LNCaP clone FGC (cell line): Measurements from ENCODE around the gene GORASP2.

Experiments
- DNase-seq: peaks from one replicate; pipeline ENCODE4 v3.0.0-alpha.2; 2011; ENCODE audit warnings: low read depth
- H3K4me3 ChIP-seq: 2 replicates; pipeline ENCODE4 v1.5.1; 2011; ENCODE audit warnings: mild to moderate bottlenecking, low read depth, low read length, control low read depth
- TF ChIP-seq, protein P1 (sequence below): IDR thresholded peaks from 2 replicates; pipeline ENCODE4 v1.5.1; 2012; ENCODE audit warnings: mild to moderate bottlenecking; ENCODE audit not compliant: control insufficient read depth, insufficient read depth; ENCODE audit errors: extremely low read depth

The GORASP2 gene

DNA sequence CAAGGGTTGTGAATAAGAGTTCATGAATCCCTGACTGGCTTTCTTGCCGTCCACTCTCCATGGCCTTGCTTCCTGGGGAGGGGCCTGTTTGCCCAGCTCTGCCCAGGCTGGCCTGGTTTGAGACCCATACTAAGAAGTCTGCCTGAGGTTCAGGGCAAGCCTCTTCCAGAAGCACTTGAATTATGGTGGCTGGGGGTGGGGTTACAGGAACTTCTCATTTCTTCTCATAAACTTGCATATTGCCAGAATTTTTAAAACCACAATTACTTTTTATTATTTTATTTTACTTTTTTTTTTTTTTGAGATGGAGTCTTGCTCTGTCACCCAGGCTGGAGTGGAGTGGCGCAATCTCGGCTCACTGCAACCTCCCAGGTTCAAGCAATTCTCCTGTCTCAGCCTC, 42.0 kb downstream of the GORASP2 start:
- TF ChIP-seq, protein P1, sequence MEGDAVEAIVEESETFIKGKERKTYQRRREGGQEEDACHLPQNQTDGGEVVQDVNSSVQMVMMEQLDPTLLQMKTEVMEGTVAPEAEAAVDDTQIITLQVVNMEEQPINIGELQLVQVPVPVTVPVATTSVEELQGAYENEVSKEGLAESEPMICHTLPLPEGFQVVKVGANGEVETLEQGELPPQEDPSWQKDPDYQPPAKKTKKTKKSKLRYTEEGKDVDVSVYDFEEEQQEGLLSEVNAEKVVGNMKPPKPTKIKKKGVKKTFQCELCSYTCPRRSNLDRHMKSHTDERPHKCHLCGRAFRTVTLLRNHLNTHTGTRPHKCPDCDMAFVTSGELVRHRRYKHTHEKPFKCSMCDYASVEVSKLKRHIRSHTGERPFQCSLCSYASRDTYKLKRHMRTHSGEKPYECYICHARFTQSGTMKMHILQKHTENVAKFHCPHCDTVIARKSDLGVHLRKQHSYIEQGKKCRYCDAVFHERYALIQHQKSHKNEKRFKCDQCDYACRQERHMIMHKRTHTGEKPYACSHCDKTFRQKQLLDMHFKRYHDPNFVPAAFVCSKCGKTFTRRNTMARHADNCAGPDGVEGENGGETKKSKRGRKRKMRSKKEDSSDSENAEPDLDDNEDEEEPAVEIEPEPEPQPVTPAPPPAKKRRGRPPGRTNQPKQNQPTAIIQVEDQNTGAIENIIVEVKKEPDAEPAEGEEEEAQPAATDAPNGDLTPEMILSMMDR, result no peak
- no peak overlapping the region for H3K4me3 ChIP-seq
- no peak for DNase-seq

DNA sequence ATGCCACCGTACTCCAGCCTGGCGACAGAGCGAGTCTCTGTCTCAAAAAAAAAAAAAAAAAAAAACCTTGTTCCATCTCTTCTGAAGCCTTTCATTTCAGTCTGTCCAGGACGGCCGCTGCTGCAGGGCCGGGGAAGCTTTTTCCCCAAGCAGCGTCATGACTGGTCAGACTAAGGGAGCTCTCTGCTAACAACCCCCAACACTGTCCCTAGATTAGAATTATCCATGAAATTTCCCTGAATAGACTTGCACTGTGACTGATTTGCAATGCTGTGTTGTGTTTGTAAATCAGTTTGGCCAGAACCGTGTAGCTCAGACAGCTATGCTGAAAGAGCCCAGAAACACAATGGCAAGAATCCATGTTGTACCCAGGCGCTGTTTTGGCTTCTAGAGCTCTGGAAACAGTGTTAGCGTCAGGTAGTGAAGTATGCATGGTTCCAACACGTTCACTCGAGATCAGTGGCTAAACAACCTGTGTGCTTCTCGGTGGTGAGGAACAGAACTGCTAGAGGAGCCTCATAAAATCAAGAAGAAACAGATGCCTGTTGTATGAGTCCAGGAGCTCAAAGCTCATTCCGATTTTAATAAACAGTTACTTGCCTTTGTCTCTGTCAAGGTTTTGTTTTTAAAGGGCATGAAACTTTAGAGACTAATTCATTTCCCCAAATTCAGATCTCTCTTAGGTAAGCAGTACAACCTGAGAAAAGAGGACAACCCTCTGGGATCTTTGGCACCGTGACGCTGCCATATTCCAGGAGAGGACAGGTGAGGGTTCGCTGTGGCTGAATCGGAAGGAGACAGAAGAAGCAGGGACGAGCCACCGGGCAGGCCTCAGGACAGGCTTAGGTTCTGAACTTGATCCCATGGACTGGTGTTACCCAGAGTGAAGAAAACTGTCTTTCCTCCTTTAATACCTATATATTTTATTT, 43.5 kb downstream of the GORASP2 start:
- no peak overlapping the region for H3K4me3 ChIP-seq
- TF ChIP-seq, protein P1, result no peak
- DNase-seq, result no peak

DNA sequence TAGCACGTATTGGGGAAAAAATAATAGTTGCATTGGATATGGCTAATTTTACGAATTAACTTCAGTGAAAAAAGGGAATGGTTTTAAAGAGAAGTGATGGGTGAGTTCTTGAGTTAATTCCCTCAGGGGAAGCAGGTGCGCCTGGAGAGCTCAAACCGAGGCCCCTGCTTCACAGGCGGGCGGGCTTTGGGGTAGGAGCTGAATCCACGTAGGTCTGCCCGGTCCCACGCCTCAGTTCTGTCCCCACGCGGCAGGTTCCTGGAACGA, 44.1 kb downstream of the GORASP2 start:
- TF ChIP-seq, protein P1, result no peak
- no peak for DNase-seq
- H3K4me3 ChIP-seq, result no peak overlapping the region; the same call in 1 of the 2 replicates

DNA sequence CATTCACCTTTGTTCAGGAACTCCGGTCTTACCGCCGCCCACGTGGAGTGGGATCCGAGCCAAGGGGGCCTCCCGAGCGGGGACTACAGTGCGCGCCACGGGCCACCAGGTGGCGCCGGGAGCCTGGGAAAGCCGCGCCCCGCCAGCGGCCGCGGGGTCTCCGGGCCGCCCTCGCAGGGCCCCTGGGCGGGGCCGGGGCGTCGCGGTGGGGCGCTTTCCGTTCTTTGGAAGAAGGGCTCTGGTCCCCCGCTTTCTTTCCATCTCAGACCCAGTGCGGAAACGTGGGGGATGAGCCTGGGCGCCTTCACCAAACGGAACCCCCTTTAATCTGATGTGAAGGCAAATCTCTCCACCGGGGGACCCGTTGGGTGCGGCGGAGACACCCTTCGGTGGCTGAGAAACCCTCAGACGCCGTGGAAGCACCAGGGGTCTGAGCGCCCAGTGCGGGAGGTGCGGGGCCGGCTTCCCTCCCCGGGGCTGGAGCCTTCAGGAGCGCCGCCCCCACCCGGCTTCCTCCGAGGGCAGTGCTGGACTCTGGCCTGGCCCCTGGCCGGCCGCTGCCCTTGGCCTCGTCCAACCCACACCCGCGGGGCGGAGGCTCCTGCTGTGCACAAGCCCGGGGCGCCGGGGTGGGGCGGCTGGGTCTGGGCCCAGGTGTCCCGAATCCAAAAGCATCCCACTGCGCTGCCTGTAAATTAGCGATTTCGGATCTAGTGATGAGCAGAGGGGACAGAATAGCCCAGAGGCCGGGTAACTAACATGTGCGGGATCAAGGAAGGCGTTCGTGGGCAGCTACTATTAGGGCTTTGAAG, 44.6 kb downstream of the GORASP2 start:
- TF ChIP-seq, protein P1, result peak; percentile 74
- H3K4me3 ChIP-seq, result peak overlapping the region; percentile 37
- peak; percentile 58 for DNase-seq

DNA sequence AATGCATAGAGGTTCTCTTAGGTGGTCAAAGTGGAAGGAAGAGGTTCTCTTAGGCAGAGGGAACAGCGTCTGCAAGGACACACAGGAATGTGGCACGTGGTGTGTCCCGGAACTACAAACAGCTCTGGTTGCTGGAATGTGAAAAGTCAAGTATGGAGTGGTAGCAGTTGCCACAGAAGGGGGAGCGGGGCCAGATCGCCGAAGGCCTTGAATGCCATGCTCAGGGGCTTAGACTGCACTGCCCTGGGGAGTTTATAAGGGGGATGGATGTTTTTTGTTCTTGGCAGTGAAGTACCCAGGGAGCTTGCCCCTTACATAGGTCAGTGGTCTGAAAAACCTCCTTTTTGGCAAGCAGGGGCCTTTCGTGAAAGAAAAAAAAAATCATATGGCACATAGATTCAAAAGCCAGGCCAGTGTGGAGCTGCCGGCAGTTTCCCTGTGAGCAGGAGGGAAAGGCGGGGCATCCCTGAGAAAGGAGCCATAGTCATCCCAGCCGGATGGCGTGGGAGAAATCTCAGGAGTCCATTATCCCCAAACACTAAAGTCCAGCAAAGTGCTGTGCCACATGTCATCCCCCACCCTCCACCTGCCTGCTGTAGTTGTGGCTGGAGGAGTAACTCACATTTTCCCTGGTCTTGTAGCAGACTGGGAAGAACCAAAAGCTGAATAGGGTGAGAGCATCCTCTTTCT, 45.4 kb downstream of the GORASP2 start:
- TF ChIP-seq, protein P1, result no peak
- no peak overlapping the region for H3K4me3 ChIP-seq
- DNase-seq, result no peak

DNA sequence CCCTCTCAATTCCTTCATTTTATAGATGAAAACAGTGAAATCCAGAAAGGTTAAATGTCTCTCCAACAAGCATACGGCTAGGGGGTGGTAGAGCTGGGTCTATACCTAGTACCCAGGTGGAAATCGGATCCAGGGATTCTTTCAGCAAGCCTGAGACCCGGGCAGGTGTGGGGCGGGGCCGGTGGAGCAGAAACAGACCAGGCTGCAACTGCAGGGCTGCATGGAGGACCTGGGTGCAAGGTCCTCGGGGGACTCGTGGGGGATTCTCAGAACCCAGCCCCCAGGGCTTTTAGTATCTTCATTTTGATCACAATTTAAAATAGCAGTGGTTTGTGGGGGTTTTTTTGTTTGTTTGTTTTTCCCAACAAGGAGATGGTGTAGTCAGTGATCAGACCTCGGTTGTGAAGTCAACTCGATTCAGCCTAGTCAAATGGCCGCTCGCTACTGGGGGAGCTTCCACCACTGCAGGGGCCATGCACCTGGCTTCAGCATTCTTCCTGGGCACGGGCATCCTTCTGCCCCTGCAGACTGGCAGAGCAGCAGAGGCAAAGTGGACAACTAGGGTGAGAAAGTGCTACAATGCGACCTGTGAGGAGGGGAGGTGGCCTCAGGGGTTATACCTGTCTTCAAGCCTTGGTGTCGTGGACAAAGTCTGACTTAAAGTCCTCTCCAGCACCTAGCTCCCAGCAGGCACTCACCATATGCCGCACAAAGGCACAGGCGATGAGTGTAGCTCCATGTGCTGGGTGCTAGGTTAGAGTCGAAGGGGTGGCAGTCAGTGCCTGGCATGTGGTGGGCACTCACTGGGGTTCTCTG, 46.3 kb downstream of the GORASP2 start:
- no peak overlapping the region for H3K4me3 ChIP-seq
- no peak for DNase-seq
- TF ChIP-seq, protein P1, result no peak
